A549 (cell line): ENCODE measurements around the gene TANGO2. TPM values are rescaled to one million over a fixed set of nuclear protein-coding genes. Genes with fewer than 3 reads are reported as not detected.

Source experiments
- ATAC-seq, 2 experiments: fragments of 200-7000 bp in 1 of 2; fragments of >200 bp in 1 of 2; cut with Nextera tagmentation in 1 of 2; cut with Tn5 transposase in 1 of 2; 3 replicates each; pipeline versions ENCODE4 v1.8.0 to v1.9.1; 2018 to 2020; ENCODE audit warnings: mild to moderate bottlenecking in 1 of 2, moderate library complexity in 1 of 2
- CTCF ChIA-PET: fragments of 300-600 bp; sonication (Branson Sonifier 250); formaldehyde crosslinking; extraction: SDS; loops from one replicate; lab custom pipeline; 2021; ENCODE audit warnings: antibody characterized with exemption, inconsistent platforms; lab: Yijun Ruan, JAX
- POLR2A ChIA-PET: fragments of 350-600 bp; formaldehyde crosslinking; extraction: SDS; loops from one replicate; lab custom pipeline; 2021; ENCODE audit warnings: antibody characterized with exemption, inconsistent platforms; lab: Yijun Ruan, JAX
- DNase-seq, 2 experiments: peaks; one replicate each; pipeline versions ENCODE4 v3.0.0 to v3.0.0-alpha.2; 2011 to 2016; ENCODE audit warnings: low read depth in 1 of 2, low spot score in 1 of 2
- FAIRE-seq: peaks from 2 replicates; lab custom pipeline; 2011; peaks lifted over from hg19 to GRCh38; lab: Jason Lieb, UNC
- H3K27ac ChIP-seq, 2 experiments: fragments of >200 bp; sonication (Bioruptor Twin); formaldehyde crosslinking; 3 replicates each; pipeline ENCODE4 v1.5.1; 2016 to 2017
- H3K4me1 ChIP-seq: fragments of >200 bp; sonication (Bioruptor Twin); formaldehyde crosslinking; 3 replicates; pipeline ENCODE4 v1.6.1; 2016
- H3K4me2 ChIP-seq: fragments of >200 bp; sonication (Bioruptor Twin); formaldehyde crosslinking; 3 replicates; pipeline ENCODE4 v1.6.1; 2016
- H3K4me3 ChIP-seq: fragments of >200 bp; sonication (Bioruptor Twin); formaldehyde crosslinking; 3 replicates; pipeline ENCODE4 v1.5.1; 2016
- H3K9me3 ChIP-seq: fragments of >200 bp; sonication (Bioruptor Twin); formaldehyde crosslinking; 3 replicates; pipeline ENCODE4 v1.6.1; 2016
- CHD2 ChIP-seq: fragments of 150-350 bp; IDR thresholded peaks from 2 replicates; pipeline ENCODE4 v1.6.1; 2014; ENCODE audit warnings: low read length; ENCODE audit not compliant: partially characterized antibody
- CTCF ChIP-seq: fragments of >200 bp; sonication (Bioruptor Twin); formaldehyde crosslinking; IDR thresholded peaks from 3 replicates; pipeline ENCODE4 v1.5.1; 2016
- E2F6 ChIP-seq: IDR thresholded peaks from 2 replicates; pipeline ENCODE4 v1.6.1; 2012; ENCODE audit warnings: low read depth, borderline replicate concordance
- EHF ChIP-seq: fragments of 250-450 bp; sonication (Bioruptor Pico); IDR thresholded peaks from 2 replicates; pipeline ENCODE4 v1.5.0; 2020; ENCODE audit warnings: mild to moderate bottlenecking
- EHMT2 ChIP-seq: fragments of 200-600 bp; sonication (generic); IDR thresholded peaks from 2 replicates; pipeline ENCODE4 v1.6.1; 2016; ENCODE audit warnings: antibody characterized with exemption, low read depth, mild to moderate bottlenecking, moderate library complexity
- EP300 ChIP-seq, 2 experiments: fragments of >200 bp; sonication (Bioruptor Twin); formaldehyde crosslinking; IDR thresholded peaks; 2 replicates in 1 of 2; 3 replicates in 1 of 2; pipeline ENCODE4 v1.6.1; 2016 to 2017
- FOSB ChIP-seq: fragments of 250-450 bp; sonication (Bioruptor Pico); IDR thresholded peaks from 2 replicates; pipeline ENCODE4 v1.5.0; 2020; ENCODE audit warnings: mild to moderate bottlenecking, moderate library complexity
- FOXS1 ChIP-seq: fragments of 250-450 bp; sonication (Bioruptor Pico); IDR thresholded peaks from 2 replicates; pipeline ENCODE4 v1.5.0; 2020; ENCODE audit warnings: mild to moderate bottlenecking, moderate library complexity
- GATA3 ChIP-seq: IDR thresholded peaks from 2 replicates; pipeline ENCODE4 v1.6.1; 2012; ENCODE audit warnings: borderline replicate concordance
- HEYL ChIP-seq: fragments of 250-450 bp; sonication (Bioruptor Pico); IDR thresholded peaks from 2 replicates; pipeline ENCODE4 v1.8.0; 2021; ENCODE audit warnings: mild to moderate bottlenecking, moderate library complexity
- HOXB13 ChIP-seq: fragments of 250-450 bp; sonication (Bioruptor Pico); IDR thresholded peaks from 2 replicates; pipeline ENCODE4 v1.5.0; 2020; ENCODE audit warnings: low read depth, mild to moderate bottlenecking, moderate library complexity
- JUN ChIP-seq, 2 experiments: fragments of >200 bp; sonication (Bioruptor Twin); formaldehyde crosslinking; IDR thresholded peaks; 2 replicates in 1 of 2; 3 replicates in 1 of 2; pipeline ENCODE4 v1.6.1; 2016 to 2017
- KDM1A ChIP-seq: fragments of 200-600 bp; sonication (generic); IDR thresholded peaks from 2 replicates; pipeline ENCODE4 v1.6.1; 2016; ENCODE audit warnings: low read depth, mild to moderate bottlenecking
- KDM5A ChIP-seq: fragments of 200-600 bp; sonication (generic); IDR thresholded peaks from 2 replicates; pipeline ENCODE4 v1.6.1; 2016; ENCODE audit warnings: antibody characterized with exemption, mild to moderate bottlenecking
- MAFK ChIP-seq: fragments of 450-650 bp; IDR thresholded peaks from 2 replicates; pipeline ENCODE4 v1.6.1; 2014; ENCODE audit not compliant: partially characterized antibody
- MAX ChIP-seq: IDR thresholded peaks from 2 replicates; pipeline ENCODE4 v1.6.1; 2012
- NPAS2 ChIP-seq: fragments of 250-450 bp; sonication (Bioruptor Pico); IDR thresholded peaks from 2 replicates; pipeline ENCODE4 v1.8.0; 2022; ENCODE audit warnings: mild to moderate bottlenecking, moderate library complexity, borderline replicate concordance
- NR3C1 ChIP-seq: fragments of >200 bp; sonication (Bioruptor Twin); formaldehyde crosslinking; IDR thresholded peaks from 3 replicates; pipeline ENCODE4 v1.6.1; 2017
- PHF8 ChIP-seq: fragments of 200-600 bp; sonication (generic); IDR thresholded peaks from 2 replicates; pipeline ENCODE4 v1.6.1; 2016; ENCODE audit warnings: low read depth, mild to moderate bottlenecking, antibody characterized with exemption, moderate library complexity, borderline replicate concordance
- RAD21 ChIP-seq, 2 experiments: fragments of >200 bp in 1 of 2; sonication (Bioruptor Twin) in 1 of 2; formaldehyde crosslinking in 1 of 2; IDR thresholded peaks in 1 of 2; conservative IDR thresholded peaks in 1 of 2; 2 replicates in 1 of 2; 3 replicates in 1 of 2; pipeline ENCODE4 v1.6.1; 2012 to 2018; ENCODE audit warnings: inconsistent platforms in 1 of 2
- RARB ChIP-seq: fragments of 250-450 bp; sonication (Bioruptor Pico); IDR thresholded peaks from 2 replicates; pipeline ENCODE4 v1.8.0; 2021; ENCODE audit warnings: mild to moderate bottlenecking, moderate library complexity
- RNF2 ChIP-seq: fragments of 200-600 bp; sonication (generic); IDR thresholded peaks from 2 replicates; pipeline ENCODE4 v1.6.1; 2016; ENCODE audit warnings: low read depth, mild to moderate bottlenecking, antibody characterized with exemption, moderate library complexity, borderline replicate concordance
- USF2 ChIP-seq: fragments of 450-650 bp; IDR thresholded peaks from 2 replicates; pipeline ENCODE4 v1.6.1; 2014; ENCODE audit warnings: antibody characterized with exemption
- WGBS: methylation state at CpG from one replicate; pipeline ENCODE4 v1.1.6; 2017; ENCODE audit errors: missing lambda C conversion rate; 5-methylcytosine and 5-hydroxymethylcytosine counted together
- polyA plus RNA-seq, 4 experiments: library from polyadenylated mRNA; depleted of rRNA in 3 of 4; stranded (reverse); fragments of >200 nt; fragmentation: RNase III in 1 of 4; extraction: RNeasy Plus Mini Kit Qiagen cat#74134 plus additional on column Dnase treatment in 1 of 4; gene quantifications; 2 replicates in 3 of 4; 3 replicates in 1 of 4; pipeline ENCODE4 v1.2.3, GENCODE V29; 2011 to 2017
- TF ChIP-seq, protein P1 (sequence below): IDR thresholded peaks from 2 replicates; pipeline ENCODE4 v1.6.1; 2012
- TF ChIP-seq, protein P2 (sequence below): fragments of 150-350 bp; IDR thresholded peaks from 2 replicates; pipeline ENCODE4 v1.6.1; 2014; ENCODE audit warnings: low read depth, mild to moderate bottlenecking, low read length
- TF ChIP-seq, protein P3 (sequence below): fragments of >200 bp; sonication (Bioruptor Twin); formaldehyde crosslinking; IDR thresholded peaks from 2 replicates; pipeline ENCODE4 v1.6.1; 2016

TANGO2 gene
- polyA plus RNA-seq, 2 of the 4 experiments (the other 2 are of a cell fraction), result 13.2 to 13.8 TPM

DNA sequence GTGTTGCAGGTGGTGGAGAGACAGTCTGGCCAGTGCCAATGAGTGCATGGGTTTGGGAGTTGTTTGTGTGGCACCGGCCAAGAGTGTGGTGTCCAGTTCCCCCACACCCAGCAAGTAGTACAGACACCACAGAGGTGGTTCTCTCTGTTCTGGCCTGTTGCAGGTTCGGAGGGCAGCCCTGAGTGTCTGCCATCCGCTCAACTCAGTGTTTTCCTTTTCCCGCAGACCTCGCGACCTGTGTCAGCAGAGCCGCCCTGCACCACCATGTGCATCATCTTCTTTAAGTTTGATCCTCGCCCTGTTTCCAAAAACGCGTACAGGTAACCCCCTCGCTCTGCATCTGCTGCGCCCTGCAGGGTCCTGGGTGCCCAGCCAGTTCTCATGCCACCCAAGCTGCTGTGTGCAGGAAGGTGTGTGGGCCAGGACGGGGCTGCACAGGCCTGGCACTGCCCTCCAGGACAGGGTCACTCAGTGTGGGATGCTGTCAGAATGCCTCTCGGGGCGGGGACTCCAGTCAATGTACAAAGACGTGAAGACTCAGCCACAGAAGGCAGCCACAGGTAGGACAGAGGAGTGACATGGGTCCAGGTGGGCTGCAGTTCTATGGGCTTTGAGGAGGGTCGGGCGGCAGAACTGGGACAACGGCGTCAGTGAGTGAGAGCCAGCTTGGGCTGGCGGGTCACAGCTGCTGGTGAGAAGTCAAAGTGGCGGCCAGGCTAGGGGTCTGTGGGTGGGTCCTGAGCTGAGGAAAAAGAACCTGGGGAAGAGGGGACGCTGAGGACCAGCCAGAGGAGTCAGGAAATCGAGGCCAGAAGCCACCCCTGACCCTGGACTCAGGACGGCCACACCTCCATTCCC, 15.9 kb downstream of the TANGO2 start:
- DNase-seq, result no peak
- ChIA-PET POLR2A (no interaction called here), CTCF (no interaction called here)
- FAIRE-seq, result no peak
- TF ChIP-seq PHF8 (no peak), HEYL (CRISPR knock-in tag) (no peak), RARB (CRISPR knock-in tag) (no peak), CHD2 (no peak), KDM5A (no peak), EP300 (IDR thresholded peaks at IDR 0.05) (no peak), RNF2 (no peak), FOSB (no peak), MAX (no peak), FOXS1 (CRISPR knock-in tag) (no peak), RAD21 (conservative IDR thresholded peaks at IDR 0.05 in 1 of 2, IDR thresholded peaks at IDR 0.05 in 1 of 2) (no peak)
- no peak for ATAC-seq
- Histone ChIP-seq H3K27ac (no peak overlapping the region), H3K4me3 (no peak overlapping the region), H3K9me3 (no peaks in the 10 kb centered on the region), H3K4me1 (no peaks in the 10 kb centered on the region), H3K4me2 (no peak overlapping the region)
- WGBS, result 97% methylated on average over 25 of the region's 25 CpGs

DNA sequence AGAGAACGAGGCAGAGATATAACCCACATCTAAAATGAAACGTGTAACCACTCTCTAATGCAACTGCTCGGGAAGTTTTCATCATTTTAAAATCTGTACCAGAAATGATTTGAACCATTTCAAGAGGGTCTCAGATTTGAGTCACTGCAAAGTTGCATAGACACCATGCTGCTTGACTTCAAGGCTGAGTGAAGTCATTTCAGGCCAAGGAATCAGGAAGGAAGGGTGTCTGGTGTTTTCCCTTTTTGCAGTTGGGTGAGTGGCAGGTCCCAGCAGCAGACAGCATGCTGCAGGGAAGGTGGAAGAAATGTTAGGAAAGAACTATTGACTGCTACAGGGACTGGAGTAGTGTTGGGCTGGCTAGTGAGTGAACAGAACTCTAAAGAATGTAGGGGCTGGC, 16.5 kb downstream of the TANGO2 start:
- ChIA-PET POLR2A (no interaction called here), CTCF (no interaction called here)
- Histone ChIP-seq H3K4me2 (no peak overlapping the region), H3K27ac (no peak overlapping the region), H3K9me3 (no peaks in the 10 kb centered on the region), H3K4me1 (no peaks in the 10 kb centered on the region), H3K4me3 (no peak overlapping the region)
- DNase-seq (no peak), FAIRE-seq (no peak), ATAC-seq (no peak)
- no peak for TF ChIP-seq FOXS1 (CRISPR knock-in tag)
- no peak for TF ChIP-seq NPAS2 (CRISPR knock-in tag)
- no peak for TF ChIP-seq JUN (IDR thresholded peaks at IDR 0.05)
- TF ChIP-seq CTCF, result no peak
- TF ChIP-seq, protein P1, sequence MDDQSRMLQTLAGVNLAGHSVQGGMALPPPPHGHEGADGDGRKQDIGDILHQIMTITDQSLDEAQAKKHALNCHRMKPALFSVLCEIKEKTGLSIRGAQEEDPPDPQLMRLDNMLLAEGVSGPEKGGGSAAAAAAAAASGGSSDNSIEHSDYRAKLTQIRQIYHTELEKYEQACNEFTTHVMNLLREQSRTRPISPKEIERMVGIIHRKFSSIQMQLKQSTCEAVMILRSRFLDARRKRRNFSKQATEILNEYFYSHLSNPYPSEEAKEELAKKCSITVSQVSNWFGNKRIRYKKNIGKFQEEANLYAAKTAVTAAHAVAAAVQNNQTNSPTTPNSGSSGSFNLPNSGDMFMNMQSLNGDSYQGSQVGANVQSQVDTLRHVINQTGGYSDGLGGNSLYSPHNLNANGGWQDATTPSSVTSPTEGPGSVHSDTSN, result no peak
- 81% methylated on average over 3 of the region's 3 CpGs for WGBS

GRCh38 chr22:20038574-20038973, 17.7 kb downstream of the TANGO2 start:
- DNase-seq (no peak), FAIRE-seq (no peak), ATAC-seq (no peak)
- no peak overlapping the region for H3K4me3 ChIP-seq
- H3K4me2 ChIP-seq, result no peak overlapping the region
- no peaks in the 10 kb centered on the region for H3K4me1 ChIP-seq
- no peak overlapping the region for H3K27ac ChIP-seq
- no peaks in the 10 kb centered on the region for H3K9me3 ChIP-seq
- 100% methylated on average over 1 of the region's 7 CpGs for WGBS
- POLR2A ChIA-PET, result no interaction called here
- CTCF ChIA-PET, result interaction anchor here (0.6 kb wide), 1 partner anchor 31 kb away, joined by 5 read pairs; no protein-coding TSS in a partner anchor
- TF ChIP-seq, protein P2, sequence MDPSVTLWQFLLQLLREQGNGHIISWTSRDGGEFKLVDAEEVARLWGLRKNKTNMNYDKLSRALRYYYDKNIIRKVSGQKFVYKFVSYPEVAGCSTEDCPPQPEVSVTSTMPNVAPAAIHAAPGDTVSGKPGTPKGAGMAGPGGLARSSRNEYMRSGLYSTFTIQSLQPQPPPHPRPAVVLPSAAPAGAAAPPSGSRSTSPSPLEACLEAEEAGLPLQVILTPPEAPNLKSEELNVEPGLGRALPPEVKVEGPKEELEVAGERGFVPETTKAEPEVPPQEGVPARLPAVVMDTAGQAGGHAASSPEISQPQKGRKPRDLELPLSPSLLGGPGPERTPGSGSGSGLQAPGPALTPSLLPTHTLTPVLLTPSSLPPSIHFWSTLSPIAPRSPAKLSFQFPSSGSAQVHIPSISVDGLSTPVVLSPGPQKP, result no peak
- TF ChIP-seq RNF2 (no peak), E2F6 (no peak), NR3C1 (no peak), EHF (CRISPR knock-in tag) (no peak), GATA3 (no peak), EHMT2 (no peak), KDM1A (no peak), FOXS1 (CRISPR knock-in tag) (no peak), MAFK (no peak), USF2 (no peak), NPAS2 (CRISPR knock-in tag) (no peak), HOXB13 (no peak)
- TF ChIP-seq, protein P1, result no peak
- TF ChIP-seq, protein P3, sequence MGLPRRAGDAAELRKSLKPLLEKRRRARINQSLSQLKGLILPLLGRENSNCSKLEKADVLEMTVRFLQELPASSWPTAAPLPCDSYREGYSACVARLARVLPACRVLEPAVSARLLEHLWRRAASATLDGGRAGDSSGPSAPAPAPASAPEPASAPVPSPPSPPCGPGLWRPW, result no peak
